SK-N-DZ (cell line): Measurements from ENCODE around the gene MRPS17.

ENCODE experiments used
- DNase-seq: peaks from one replicate; pipeline ENCODE4 v3.0.0-alpha.2; 2015; ENCODE audit warnings: low spot score

The MRPS17 gene

DNA sequence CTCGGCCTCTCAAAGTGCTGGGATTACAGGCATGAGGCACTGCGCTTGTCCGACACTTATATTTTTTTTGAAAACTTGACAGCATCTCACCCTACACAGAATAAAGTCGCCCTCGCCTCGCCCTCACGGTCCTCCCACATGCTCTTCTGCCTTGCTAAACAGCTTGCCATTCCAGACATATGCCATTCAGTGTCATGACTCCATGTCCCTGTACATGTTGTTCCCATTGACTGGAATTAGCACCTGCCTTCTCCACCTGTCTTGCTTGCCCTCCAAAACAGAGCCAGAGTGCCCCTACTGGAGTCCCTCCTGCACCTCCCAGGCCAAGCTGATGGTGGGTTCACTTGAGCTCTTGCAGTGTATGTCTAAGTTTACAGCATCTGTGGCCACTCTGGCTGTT is 18.9 kb downstream of the MRPS17 start:
- no peak for DNase-seq

DNA sequence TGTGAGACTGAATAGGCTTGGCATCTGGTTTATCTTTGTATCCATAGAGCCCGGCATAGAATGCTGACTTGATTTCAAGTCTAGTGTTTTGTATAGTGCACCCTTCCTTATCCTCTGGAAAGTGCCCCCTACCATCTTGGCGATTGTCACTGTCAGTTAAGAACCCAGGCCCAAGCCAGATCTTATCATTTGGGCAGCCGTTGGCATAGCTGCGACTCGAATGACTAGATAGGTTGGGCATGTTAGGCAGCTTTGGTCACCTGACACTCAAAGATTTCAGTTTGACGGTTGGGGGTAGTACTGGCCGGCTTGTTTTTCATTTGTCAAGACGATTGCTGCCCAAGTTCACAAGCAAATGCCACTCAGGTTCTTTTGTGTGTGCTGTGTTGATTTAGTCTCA is 19.3 kb downstream of the MRPS17 start:
- no peak for DNase-seq

DNA sequence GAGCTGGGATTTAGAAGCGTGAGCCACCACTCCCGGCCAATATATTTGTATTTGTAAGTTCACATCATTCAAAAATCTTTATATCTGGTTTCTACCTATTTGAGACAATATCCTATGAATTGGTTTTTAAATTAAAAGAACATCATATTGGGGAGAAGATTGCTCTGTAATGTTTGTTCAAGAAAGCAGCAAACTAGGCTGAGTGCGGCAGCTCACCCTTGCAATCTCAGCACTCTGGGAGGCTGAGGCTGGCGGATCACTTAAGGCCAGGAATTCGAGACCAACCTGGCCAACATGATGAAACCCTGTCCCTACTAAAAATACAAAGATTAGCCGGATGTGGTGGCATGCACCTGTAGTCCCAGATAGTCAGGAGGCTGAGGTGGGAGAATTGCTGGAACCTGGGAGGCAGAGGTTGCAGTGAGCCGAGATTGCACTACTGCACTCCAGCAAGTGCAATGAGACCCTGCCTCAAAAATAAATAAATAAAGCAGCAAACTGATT is 22.1 kb downstream of the MRPS17 start:
- DNase-seq = no peak

DNA sequence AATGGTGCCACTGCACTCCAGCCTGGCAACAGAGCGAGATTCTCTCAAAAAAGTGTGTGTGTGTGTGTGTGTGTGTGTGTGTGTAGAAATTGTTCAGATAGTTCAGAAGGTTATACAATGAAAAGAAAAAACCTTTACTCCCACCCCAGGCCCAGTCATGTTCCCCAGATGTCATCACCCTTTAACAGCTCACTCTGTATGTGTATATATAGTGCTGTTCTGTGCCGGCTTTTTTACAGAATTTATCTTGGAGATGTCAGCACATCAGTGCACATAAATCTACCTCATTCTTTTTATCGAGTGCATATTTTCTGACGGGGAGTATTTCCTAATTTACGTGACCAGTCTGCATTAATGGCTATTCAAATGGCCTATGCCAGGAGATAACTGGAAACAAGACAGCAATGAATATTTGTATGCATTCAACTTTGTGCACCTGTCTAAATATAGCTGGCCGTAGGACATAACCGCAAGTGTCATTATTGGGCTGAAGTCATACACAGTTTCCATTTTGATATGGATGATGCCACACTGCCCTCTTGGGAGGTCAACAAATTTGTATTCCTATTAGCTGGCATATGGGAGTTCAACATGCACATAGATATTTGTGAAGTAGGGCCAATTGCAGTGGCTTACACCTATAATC is 24.4 kb downstream of the MRPS17 start:
- DNase-seq = no peak

DNA sequence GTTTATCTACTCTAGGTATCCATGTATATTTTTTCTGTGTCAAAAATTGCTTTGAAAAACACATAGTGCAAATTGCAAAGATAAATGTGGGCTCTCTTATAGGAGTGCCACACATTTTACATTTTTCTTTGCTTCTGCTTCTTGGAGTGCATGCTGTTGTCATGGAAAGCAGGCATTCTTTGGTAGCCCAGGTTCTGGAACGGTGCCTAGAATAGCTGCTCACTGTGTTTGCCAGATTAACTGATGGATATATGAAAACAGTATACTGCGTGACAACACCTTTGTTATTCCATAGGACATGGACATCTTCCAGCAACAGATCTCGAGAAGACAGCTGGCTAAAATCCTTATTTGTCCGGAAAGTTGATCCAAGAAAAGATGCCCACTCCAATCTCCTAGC is 26.2 kb downstream of the MRPS17 start:
- DNase-seq = no peak

DNA sequence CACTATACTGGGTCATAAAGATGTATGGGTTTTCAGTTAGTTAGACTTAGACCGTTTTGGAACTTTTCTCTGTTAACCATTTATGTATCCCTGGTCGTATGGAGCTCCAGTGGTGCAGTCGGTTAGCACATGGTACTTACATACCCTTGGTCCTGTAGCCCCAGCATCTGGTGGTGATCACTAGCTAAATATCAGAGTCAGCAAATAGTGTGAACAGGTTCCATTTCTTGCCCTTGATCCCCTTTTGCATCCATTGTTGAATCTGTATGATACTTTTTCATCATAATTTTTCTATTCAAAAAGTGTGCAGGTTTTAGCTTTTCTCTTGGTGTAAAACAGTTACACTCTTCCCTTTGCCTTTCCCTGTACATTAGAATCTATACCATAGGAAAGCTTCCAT is 28.6 kb downstream of the MRPS17 start:
- DNase-seq = no peak

DNA sequence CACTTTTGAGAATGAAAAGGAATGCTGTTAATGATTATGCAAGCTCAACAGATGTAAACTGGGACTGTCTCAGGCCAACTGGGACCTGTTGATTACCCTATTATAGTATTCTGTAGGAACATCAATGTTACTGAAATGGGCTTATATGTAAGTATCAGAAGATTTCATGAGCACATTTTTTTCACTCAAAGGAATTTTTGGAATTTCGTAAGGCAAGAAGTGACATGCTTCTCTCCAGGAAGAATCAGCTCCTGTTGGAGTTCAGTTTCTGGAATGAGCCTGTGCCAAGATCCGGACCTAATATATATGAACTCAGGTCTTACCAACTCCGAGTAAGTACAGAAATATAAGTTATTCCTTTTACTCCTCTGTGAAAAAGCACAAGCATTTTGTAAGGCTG is 31.9 kb downstream of the MRPS17 start:
- no peak for DNase-seq

DNA sequence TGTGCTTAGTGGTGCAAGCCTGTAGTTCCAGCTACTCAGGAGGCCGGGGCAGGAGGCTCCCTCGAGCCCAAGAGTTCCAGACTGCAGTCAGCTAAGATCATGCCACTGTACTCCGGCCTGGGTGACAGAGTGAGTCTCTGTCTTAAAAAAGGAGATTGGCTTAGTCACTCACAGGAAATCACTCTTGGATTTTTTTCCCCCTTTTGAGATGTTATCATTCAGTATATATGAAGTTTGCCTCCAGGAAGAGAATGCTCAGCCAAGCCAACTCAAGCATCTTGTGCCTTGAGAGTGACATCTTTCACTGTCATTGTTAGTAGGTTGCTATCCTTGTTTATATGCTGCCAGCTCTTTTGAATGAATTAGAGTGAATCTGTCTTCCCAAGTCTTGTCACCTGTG is 40.7 kb downstream of the MRPS17 start:
- no peak for DNase-seq

DNA sequence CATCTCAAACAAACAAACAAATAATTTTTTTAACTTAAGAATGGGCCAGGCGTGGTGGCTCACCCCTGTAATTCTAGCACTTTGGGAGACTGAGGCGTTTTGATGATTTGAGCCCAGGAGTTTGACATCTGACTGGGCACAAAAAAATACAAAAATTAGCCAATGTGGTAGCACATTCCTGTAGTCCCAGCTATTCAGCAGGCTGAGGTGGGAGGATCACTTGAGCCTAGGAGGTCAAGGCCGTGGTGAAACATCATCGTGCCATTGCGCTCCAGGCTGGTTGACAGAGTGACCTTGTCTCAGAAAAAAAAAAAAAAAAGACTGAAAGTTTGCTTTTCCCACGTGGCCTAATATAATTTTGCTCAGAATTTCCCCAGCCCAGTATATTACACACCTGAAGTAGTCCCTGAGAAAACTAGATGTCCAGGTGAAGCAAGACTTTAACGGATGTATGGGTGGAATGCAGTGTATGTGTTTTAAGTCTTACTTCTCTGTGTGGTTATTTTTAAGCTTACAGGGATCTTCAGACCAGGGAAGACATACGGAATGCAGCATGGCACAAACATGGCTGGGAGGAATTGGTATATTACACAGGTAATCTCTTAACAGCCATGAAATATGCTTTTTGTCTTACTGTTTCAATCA is 45.3 kb downstream of the MRPS17 start:
- DNase-seq = no peak

DNA sequence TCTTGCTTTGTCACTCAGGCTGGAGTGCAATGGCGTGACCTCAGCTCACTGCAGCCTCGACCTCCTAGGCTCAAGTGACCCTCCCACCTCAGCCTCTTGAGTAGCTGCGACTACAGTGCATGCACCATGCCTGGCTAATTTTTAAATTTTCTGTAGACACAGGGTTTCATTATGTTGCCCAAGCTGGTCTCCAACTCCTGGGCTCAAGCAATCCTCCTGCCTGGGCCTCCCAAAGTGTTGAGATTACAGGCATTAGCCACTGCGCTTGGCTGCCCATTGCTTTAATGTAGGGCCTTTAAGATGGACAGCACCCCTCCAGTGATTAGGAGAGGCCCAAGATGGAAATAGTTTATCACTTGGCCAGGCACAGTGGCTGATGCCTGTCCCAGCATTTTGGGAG is 52.1 kb downstream of the MRPS17 start:
- DNase-seq = no peak
